GM19099 (cell line): Measurements from ENCODE around the gene APOB.

Source experiments
- POLR2A ChIP-seq: IDR thresholded peaks from 3 replicates; pipeline ENCODE4 v1.6.1; 2011; ENCODE audit warnings: low read depth; ENCODE audit not compliant: insufficient read length; ENCODE audit errors: extremely low read depth

APOB gene

GRCh38 chr2:21057097-21057496 is 13.2 kb upstream of the APOB start:
- no peak for TF ChIP-seq POLR2A

GRCh38 chr2:21055879-21056790 is 12.3 kb upstream of the APOB start:
- no peak for TF ChIP-seq POLR2A

GRCh38 chr2:21055451-21055850 is 11.6 kb upstream of the APOB start:
- no peak for TF ChIP-seq POLR2A

GRCh38 chr2:21054011-21054410 is 10.1 kb upstream of the APOB start:
- no peak for TF ChIP-seq POLR2A

- TF ChIP-seq POLR2A, result no peak
Measured at GRCh38 chr2:21052044-21052443, 8.2 kb upstream of the APOB start.

GRCh38 chr2:21050164-21050563 is 6.3 kb upstream of the APOB start:
- no peak for TF ChIP-seq POLR2A

- TF ChIP-seq POLR2A, result no peak
Measured at GRCh38 chr2:21047141-21048009, 3.5 kb upstream of the APOB start.

GRCh38 chr2:21046506-21046905 is 2.6 kb upstream of the APOB start:
- TF ChIP-seq POLR2A, result no peak

- TF ChIP-seq POLR2A, result no peak
Measured at GRCh38 chr2:21044694-21045371, 960 bp upstream of the APOB start.

GRCh38 chr2:21042958-21043743 is 722 bp downstream of the APOB start:
- no peak for TF ChIP-seq POLR2A

- no peak for TF ChIP-seq POLR2A
Measured at GRCh38 chr2:21042708-21042957, 1.2 kb downstream of the APOB start.

- TF ChIP-seq POLR2A, result no peak
Measured at GRCh38 chr2:21041943-21042707, 1.7 kb downstream of the APOB start.

GRCh38 chr2:21041462-21041861 is 2.4 kb downstream of the APOB start:
- TF ChIP-seq POLR2A, result no peak
